Activated CD8-positive, alpha-beta T cell treated with anti-CD3 and anti-CD28 coated beads for 36 hours (primary cell): ENCODE results near the gene CUL3. TPM values are rescaled to one million over a fixed set of nuclear protein-coding genes. Genes with fewer than 3 reads are reported as not detected.
"Not testable (repeated sequence)": the region's sequence is repeated elsewhere in the genome, so short reads cannot be mapped to it uniquely, and the experiment has no call there.

Experiments used
- ATAC-seq: fragments of 200-7000 bp; cut with Tn5 transposase; one replicate; pipeline ENCODE4 v1.10.0; 2021; ENCODE audit warnings: mild to moderate bottlenecking, moderate library complexity
- CTCF ChIA-PET: fragments of 350-600 bp; sonication (Branson Sonifier 250); formaldehyde crosslinking; loops from one replicate; lab custom pipeline; 2021; ENCODE audit warnings: antibody characterized with exemption; lab: Charles Lee
- POLR2A ChIA-PET: fragments of 350-600 bp; sonication (Branson Sonifier 250); formaldehyde crosslinking; loops from one replicate; lab custom pipeline; 2021; ENCODE audit warnings: antibody characterized with exemption; lab: Charles Lee
- DNase-seq: peaks from one replicate; pipeline ENCODE4 v3.0.0-alpha.2; 2020
- H3K27ac Mint-ChIP-seq: one replicate; pipeline ENCODE4 v1.8.0; 2021; ENCODE audit warnings: mild to moderate bottlenecking, mixed read lengths
- H3K27me3 Mint-ChIP-seq: one replicate; pipeline ENCODE4 v1.8.0; 2021; ENCODE audit warnings: mixed read lengths
- H3K36me3 Mint-ChIP-seq: one replicate; pipeline ENCODE4 v1.8.0; 2021; ENCODE audit warnings: low read depth, mixed read lengths
- H3K4me1 Mint-ChIP-seq: one replicate; pipeline ENCODE4 v1.8.0; 2021; ENCODE audit warnings: low read depth, mixed read lengths
- H3K4me3 Mint-ChIP-seq: one replicate; pipeline ENCODE4 v1.8.0; 2021; ENCODE audit warnings: mild to moderate bottlenecking, moderate library complexity, mixed read lengths
- H3K9me3 Mint-ChIP-seq: one replicate; pipeline ENCODE4 v1.8.0; 2021; ENCODE audit warnings: mixed read lengths
- intact Hi-C: fragments of 100-400 bp; cut with micrococcal nuclease; formaldehyde crosslinking; loops from one replicate; pipeline ENCODE4 v1.10.0; 2022
- total RNA-seq, 2 experiments: library from RNA; stranded (reverse); gene quantifications; one replicate each; pipeline ENCODE4 v1.2.3, GENCODE V29; 2021
- TF ChIP-seq, protein P1 (sequence below): fragments of 200-600 bp; IDR thresholded peaks from one replicate; pipeline ENCODE4 v1.8.0; 2022; ENCODE audit warnings: antibody characterized with exemption, mild to moderate bottlenecking

Gene CUL3
- total RNA-seq, 2 experiments from 2014 or later = 75.0 to 76.7 TPM

DNA sequence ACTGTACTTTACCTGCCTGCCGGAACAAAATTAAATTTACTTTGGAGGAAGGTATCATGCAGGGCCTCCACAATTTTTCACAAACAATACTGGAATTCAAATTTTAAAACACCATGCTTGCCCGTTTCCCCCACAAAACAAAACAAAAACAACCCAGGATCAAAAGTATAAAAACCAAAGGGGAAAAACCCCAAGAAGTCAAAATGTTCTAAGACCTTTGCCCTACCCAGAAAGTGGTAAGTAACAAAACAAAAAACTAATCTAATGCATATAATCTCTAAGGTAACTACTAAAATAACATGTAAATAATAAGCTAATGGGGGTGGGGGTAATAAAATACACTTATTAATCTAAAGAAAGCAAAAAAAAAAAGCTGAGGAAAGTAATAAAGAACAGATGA is 60.5 kb downstream of the CUL3 start:
- DNase-seq (no peak), ATAC-seq (no peak)
- no peaks in the 10 kb centered on the region for H3K9me3 Mint-ChIP-seq
- ChIA-PET POLR2A (interaction anchor here (0.6 to 1.7 kb wide), 6 partner anchors 9 to 60 kb away, joined by 3 to 8 read pairs (median 4); partner anchors contain the start of gene CUL3), CTCF (interaction anchor here (0.6 to 1.6 kb wide), 4 partner anchors 9 to 37 kb away, joined by 3 to 5 read pairs (median 4); no protein-coding TSS in a partner anchor)
- peaks cover 27% of the 10 kb centered on the region for H3K36me3 Mint-ChIP-seq
- H3K4me1 Mint-ChIP-seq = peaks cover 73% of the 10 kb centered on the region
- peak overlapping the region; percentile 46 for H3K4me3 Mint-ChIP-seq
- peak overlapping the region; percentile 81 for H3K27ac Mint-ChIP-seq
- no peaks in the 10 kb centered on the region for H3K27me3 Mint-ChIP-seq
- intact Hi-C loops = loop anchor here (5.0 kb wide), 1 partner anchor 58 kb away; no protein-coding TSS in a partner anchor
- TF ChIP-seq, protein P1, sequence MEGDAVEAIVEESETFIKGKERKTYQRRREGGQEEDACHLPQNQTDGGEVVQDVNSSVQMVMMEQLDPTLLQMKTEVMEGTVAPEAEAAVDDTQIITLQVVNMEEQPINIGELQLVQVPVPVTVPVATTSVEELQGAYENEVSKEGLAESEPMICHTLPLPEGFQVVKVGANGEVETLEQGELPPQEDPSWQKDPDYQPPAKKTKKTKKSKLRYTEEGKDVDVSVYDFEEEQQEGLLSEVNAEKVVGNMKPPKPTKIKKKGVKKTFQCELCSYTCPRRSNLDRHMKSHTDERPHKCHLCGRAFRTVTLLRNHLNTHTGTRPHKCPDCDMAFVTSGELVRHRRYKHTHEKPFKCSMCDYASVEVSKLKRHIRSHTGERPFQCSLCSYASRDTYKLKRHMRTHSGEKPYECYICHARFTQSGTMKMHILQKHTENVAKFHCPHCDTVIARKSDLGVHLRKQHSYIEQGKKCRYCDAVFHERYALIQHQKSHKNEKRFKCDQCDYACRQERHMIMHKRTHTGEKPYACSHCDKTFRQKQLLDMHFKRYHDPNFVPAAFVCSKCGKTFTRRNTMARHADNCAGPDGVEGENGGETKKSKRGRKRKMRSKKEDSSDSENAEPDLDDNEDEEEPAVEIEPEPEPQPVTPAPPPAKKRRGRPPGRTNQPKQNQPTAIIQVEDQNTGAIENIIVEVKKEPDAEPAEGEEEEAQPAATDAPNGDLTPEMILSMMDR = no peak

DNA sequence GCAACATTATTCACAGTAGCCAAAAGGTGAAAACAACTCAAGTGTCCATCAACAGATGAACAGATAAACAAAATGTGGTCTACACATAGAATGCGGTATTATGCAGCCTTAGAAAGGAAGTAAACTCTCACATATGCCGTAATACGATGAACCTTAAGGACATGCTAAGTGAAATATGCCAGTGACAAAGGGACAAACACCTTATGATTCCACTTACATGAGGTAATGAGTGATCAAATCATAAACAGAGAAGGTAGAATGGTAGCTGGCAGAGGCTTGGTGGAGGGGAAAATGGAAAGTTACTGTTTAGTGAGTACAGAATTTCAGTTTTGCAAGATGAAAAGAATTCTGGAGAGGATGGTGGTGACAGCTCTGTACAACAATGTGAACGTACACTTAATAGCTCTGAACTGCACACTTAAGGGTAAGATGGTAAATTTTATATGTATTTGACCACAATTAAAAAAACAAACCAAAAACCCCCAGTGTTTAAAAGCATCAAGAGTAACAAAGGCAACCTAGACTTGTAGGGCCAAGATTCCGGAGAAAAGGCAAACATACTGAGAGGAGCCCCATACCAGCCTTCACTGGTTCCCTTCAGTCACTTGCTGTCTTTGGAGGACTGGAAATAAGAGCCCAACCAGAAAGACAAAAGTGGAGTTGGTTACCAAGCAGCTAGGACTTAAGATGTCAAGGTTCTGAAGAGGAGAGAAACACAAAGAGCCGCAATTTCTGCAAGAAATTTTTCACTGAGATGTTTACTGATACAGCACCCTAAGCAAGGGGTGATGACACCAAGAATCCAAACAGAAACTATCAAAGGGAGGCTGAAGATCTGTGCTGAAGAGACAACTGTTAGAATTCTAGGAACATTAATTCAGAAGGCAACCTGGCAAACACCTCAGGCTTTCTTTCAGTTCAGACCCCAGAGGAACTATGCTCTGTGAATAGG is 61.3 kb downstream of the CUL3 start:
- Mint-ChIP-seq H3K27ac (peak overlapping the region; percentile 81), H3K4me3 (peak overlapping the region; percentile 46), H3K36me3 (peaks cover 22% of the 10 kb centered on the region), H3K27me3 (no peaks in the 10 kb centered on the region), H3K4me1 (peaks cover 74% of the 10 kb centered on the region), H3K9me3 (no peaks in the 10 kb centered on the region)
- peak; percentile 62 for ATAC-seq
- TF ChIP-seq, protein P1 = no peak
- POLR2A ChIA-PET = interaction anchor here (0.6 to 1.7 kb wide), 5 partner anchors 10 to 61 kb away, joined by 3 to 8 read pairs (median 4); partner anchors contain the start of gene CUL3
- CTCF ChIA-PET = interaction anchor here (0.8 to 1.6 kb wide), 6 partner anchors 10 to 123 kb away, joined by 3 to 5 read pairs (median 3); no protein-coding TSS in a partner anchor
- peak; percentile 16 for DNase-seq
- intact Hi-C loops = loop anchor here (5.0 kb wide), 1 partner anchor 58 kb away; no protein-coding TSS in a partner anchor

DNA sequence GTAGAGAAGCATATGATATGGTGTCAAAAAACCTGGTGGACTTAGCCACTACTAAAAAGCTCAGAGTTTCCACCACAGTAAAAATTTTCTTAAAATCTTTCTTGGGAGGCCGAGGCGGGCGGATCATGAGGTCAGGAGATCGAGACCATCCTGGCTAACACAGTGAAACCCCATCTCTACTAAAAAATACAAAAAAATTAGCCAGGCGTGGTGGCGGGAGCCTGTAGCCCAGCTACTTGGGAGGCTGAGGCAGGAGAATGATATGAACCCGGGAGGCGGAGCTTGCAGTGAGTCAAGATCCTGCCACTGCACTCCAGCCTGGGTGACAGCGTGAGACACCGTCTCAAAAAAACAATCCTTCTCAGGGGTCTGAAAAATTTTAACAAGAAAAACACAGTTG is 62.7 kb downstream of the CUL3 start:
- H3K9me3 Mint-ChIP-seq, H3K4me3 Mint-ChIP-seq, H3K27me3 Mint-ChIP-seq, ATAC-seq: not testable (repeated sequence)
- H3K36me3 Mint-ChIP-seq = peaks cover 18% of the 10 kb centered on the region
- POLR2A ChIA-PET = interaction anchor here (1.0 to 1.6 kb wide), 2 partner anchors 11 kb away, joined by 3 to 4 read pairs; no protein-coding TSS in a partner anchor
- H3K27ac Mint-ChIP-seq = peak overlapping the region; percentile 15
- peak; percentile 20 for DNase-seq
- CTCF ChIA-PET = interaction anchor here (1.5 kb wide), 1 partner anchor 26 kb away, joined by 3 read pairs; no protein-coding TSS in a partner anchor
- intact Hi-C loops = loop anchor here (5.0 kb wide), 1 partner anchor 60 kb away; no protein-coding TSS in a partner anchor
- peaks cover 72% of the 10 kb centered on the region for H3K4me1 Mint-ChIP-seq

GRCh38 chr2:224520064-224520463 is 65.1 kb downstream of the CUL3 start:
- intact Hi-C loops = loop anchor here (5.0 kb wide), 1 partner anchor 62 kb away; no protein-coding TSS in a partner anchor
- Mint-ChIP-seq H3K27ac (peak overlapping the region; percentile 65), H3K36me3 (peaks cover 18% of the 10 kb centered on the region), H3K27me3 (no peaks in the 10 kb centered on the region), H3K9me3 (no peaks in the 10 kb centered on the region), H3K4me1 (peaks cover 58% of the 10 kb centered on the region), H3K4me3 (no peak overlapping the region)
- ChIA-PET POLR2A (interaction anchor here (0.6 to 3.0 kb wide), 5 partner anchors 22 to 65 kb away, joined by 3 to 11 read pairs (median 3); partner anchors contain the start of gene CUL3), CTCF (interaction anchor here (0.6 to 1.5 kb wide), 6 partner anchors 9 to 603 kb away, joined by 3 to 5 read pairs (median 4); partner anchors contain the start of gene CUL3)
- DNase-seq = peak; percentile 72
- TF ChIP-seq, protein P1 = no peak
- ATAC-seq = peak; percentile 73
